SK-N-SH (cell line): ENCODE data around the gene PLAC9. TPM values are rescaled to one million over a fixed set of nuclear protein-coding genes. Genes with fewer than 3 reads are reported as not detected.

ENCODE experiments used
- CTCF ChIP-seq: fragments of 200-600 bp; sonication (generic); IDR thresholded peaks from 2 replicates; pipeline ENCODE4 v1.6.1; 2017; ENCODE audit warnings: antibody characterized with exemption, mild to moderate bottlenecking, moderate library complexity
- EZH2phosphoT487 ChIP-seq: fragments of 200-600 bp; sonication (generic); IDR thresholded peaks from 2 replicates; pipeline ENCODE4 v1.6.1; 2017; ENCODE audit warnings: low read depth, mixed run types, mild to moderate bottlenecking, antibody characterized with exemption, moderate library complexity, borderline replicate concordance
- FOXM1 ChIP-seq: IDR thresholded peaks from 2 replicates; pipeline ENCODE4 v1.4.0; 2012; ENCODE audit warnings: low read depth, mild to moderate bottlenecking
- GABPA ChIP-seq: IDR thresholded peaks from 2 replicates; pipeline ENCODE4 v1.4.0; 2012; ENCODE audit warnings: low read depth, mild to moderate bottlenecking
- MEF2A ChIP-seq: IDR thresholded peaks from 2 replicates; pipeline ENCODE4 v1.4.0; 2012; ENCODE audit warnings: low read depth, borderline replicate concordance
- NRF1 ChIP-seq: IDR thresholded peaks from 2 replicates; pipeline ENCODE4 v1.6.1; 2012; ENCODE audit warnings: low read depth, mild to moderate bottlenecking, low read length
- PBX3 ChIP-seq: IDR thresholded peaks from 2 replicates; pipeline ENCODE4; 2012
- RCOR1 ChIP-seq: fragments of 150-350 bp; IDR thresholded peaks from 2 replicates; pipeline ENCODE4 v1.6.1; 2017; ENCODE audit warnings: antibody characterized with exemption, low read length
- REST ChIP-seq: IDR thresholded peaks from 2 replicates; pipeline ENCODE4 v1.6.1; 2012; ENCODE audit warnings: mild to moderate bottlenecking, low read depth, low read length, moderate library complexity
- RFX5 ChIP-seq: IDR thresholded peaks from 2 replicates; pipeline ENCODE4 v1.6.1; 2012; ENCODE audit warnings: mild to moderate bottlenecking, improper control_type of control experiment, low read length
- RXRA ChIP-seq: IDR thresholded peaks from 2 replicates; pipeline ENCODE4 v1.4.0; 2012; ENCODE audit warnings: low read depth, mild to moderate bottlenecking, borderline replicate concordance
- SMC3 ChIP-seq: IDR thresholded peaks from 2 replicates; pipeline ENCODE4 v1.6.1; 2012; ENCODE audit warnings: low read depth, low read length, improper control_type of control experiment
- TAF1 ChIP-seq: IDR thresholded peaks from 2 replicates; pipeline ENCODE4 v1.6.1; 2012; ENCODE audit warnings: low read depth, mild to moderate bottlenecking, low read length, moderate library complexity, borderline replicate concordance
- TCF12 ChIP-seq: IDR thresholded peaks from 2 replicates; pipeline ENCODE4 v1.4.0; 2012
- TEAD4 ChIP-seq: IDR thresholded peaks from 2 replicates; pipeline ENCODE4 v1.4.0; 2012; ENCODE audit warnings: mild to moderate bottlenecking, borderline replicate concordance; ENCODE audit not compliant: insufficient read depth
- polyA plus RNA-seq, 3 experiments: library from polyadenylated mRNA; depleted of rRNA; stranded (reverse); fragments of >200 nt; gene quantifications; 2 replicates each; pipeline ENCODE4 v1.2.3, GENCODE V29; 2012

PLAC9 gene
- polyA plus RNA-seq, 1 of the 3 experiments (the other 2 are of a cell fraction): 0.21 TPM

GRCh38 chr10:80154978-80155695 lies 22.6 kb downstream of the PLAC9 start (continued):
- TF ChIP-seq RXRA: peak; percentile 24; the same call in 1 of the 2 replicates
- TF ChIP-seq EZH2phosphoT487: no peak
- no peak for TF ChIP-seq MEF2A
- TF ChIP-seq TCF12: peak; percentile 69
- TF ChIP-seq FOXM1: no peak
- peak; percentile 65; the same call in 1 of the 2 replicates for TF ChIP-seq PBX3
- peak; percentile 31; the same call in 1 of the 2 replicates for TF ChIP-seq TAF1
- TF ChIP-seq SMC3: no peak
- TF ChIP-seq CTCF: no peak
- no peak for TF ChIP-seq GABPA
- no peak for TF ChIP-seq RFX5
- no peak for TF ChIP-seq NRF1
- TF ChIP-seq REST: no peak
- TF ChIP-seq RCOR1: no peak
- TF ChIP-seq TEAD4: no peak; the same call in 1 of the 2 replicates
